Body of pancreas (tissue), 4 donors: ENCODE measurements around the gene GPC2. TPM values are rescaled to one million over a fixed set of nuclear protein-coding genes. Genes with fewer than 3 reads are reported as not detected.

Source experiments
- ATAC-seq: fragments of 150-250 bp; one replicate; pipeline ENCODE4 v1.9.1; 2016
- DNase-seq, 4 donors: peaks; one replicate each; pipeline ENCODE4 v3.0.0-alpha.2; 2019
- H3K27ac ChIP-seq, 4 donors: fragments of 200-600 bp; sonication (generic); 1 replicate in 3 of 4; 2 replicates in 1 of 4; pipeline versions ENCODE4 v1.5.1 to v1.6.1; 2016 to 2019; ENCODE audit warnings: mild to moderate bottlenecking in 1 of 4, mixed read lengths in 1 of 4, moderate library complexity in 1 of 4
- H3K27me3 ChIP-seq, 2 donors: fragments of 200-600 bp; sonication (generic); one replicate each; pipeline ENCODE4 v1.6.0; 2016; ENCODE audit warnings: mild to moderate bottlenecking in 1 of 2
- H3K36me3 ChIP-seq, 2 donors: fragments of 200-600 bp; sonication (generic); replicated peaks in 1 of 2; 2 replicates each; pipeline ENCODE4 v1.5.1; 2016; ENCODE audit warnings: low read depth in 2 of 2; ENCODE audit not compliant: insufficient read depth in 1 of 2
- H3K4me1 ChIP-seq: fragments of 200-600 bp; sonication (generic); one replicate; pipeline ENCODE4 v1.6.0; 2016
- H3K4me3 ChIP-seq, 2 donors: fragments of 200-600 bp; sonication (generic); 1 replicate in 1 of 2; 2 replicates in 1 of 2; pipeline ENCODE4 v1.5.1; 2016 to 2019
- H3K9me3 ChIP-seq, 3 donors: fragments of 200-600 bp; sonication (generic); 1 replicate in 2 of 3; 2 replicates in 1 of 3; pipeline ENCODE4 v1.5.1; 2016
- CTCF ChIP-seq, 7 experiments: fragments of 450-650 bp in 4 of 7; fragments of 200-600 bp in 3 of 7; sonication (generic) in 3 of 7; IDR thresholded peaks; one replicate each; pipeline ENCODE4 v1.5.1; 2016 to 2019; ENCODE audit warnings: antibody characterized with exemption in 7 of 7
- POLR2A ChIP-seq, 3 donors: fragments of 450-650 bp; IDR thresholded peaks; one replicate each; pipeline ENCODE4 v1.6.1; 2016; ENCODE audit warnings: antibody characterized with exemption in 3 of 3, mild to moderate bottlenecking in 2 of 3
- WGBS, 2 donors: methylation state at CpG; one replicate each; pipeline ENCODE4 v1.1.5; 2017; 5-methylcytosine and 5-hydroxymethylcytosine counted together
- intact Hi-C: fragments of 100-400 bp; cut with DNase I; formaldehyde crosslinking; loops from one replicate; pipeline ENCODE4 v1.15.1; 2023
- total RNA-seq, 2 donors: library from RNA; depleted of rRNA; stranded (reverse); fragments of >200 nt; gene quantifications; one replicate each; pipeline ENCODE4 v1.1.0, GENCODE V29; 2016

Gene GPC2
- total RNA-seq, 2 donors from 2014 or later = 0.99 to 1.6 TPM

GRCh38 chr7:100156331-100157068 is 20.7 kb downstream of the GPC2 start:
- Histone ChIP-seq H3K27ac (peak overlapping the region in 1 of 4 donors; percentile 68), H3K9me3 (no peaks in the 10 kb centered on the region), H3K4me3 (no peak overlapping the region), H3K27me3 (no peaks in the 10 kb centered on the region), H3K4me1 (peaks cover 22% of the 10 kb centered on the region), H3K36me3 (peaks cover 0 to 2% of the 10 kb centered on the region in 2 donors)
- 80 to 90% methylated on average over 15 to 16 of the region's 16 CpGs for WGBS, 2 donors
- intact Hi-C loops = no loop called here
- ATAC-seq (no peak), DNase-seq (no peak)
- no peak for TF ChIP-seq POLR2A (IDR thresholded peaks at IDR 0.05)
- no peak for TF ChIP-seq CTCF (IDR thresholded peaks at IDR 0.05)

- DNase-seq (no peak), ATAC-seq (no peak)
- peaks cover 0 to 2% of the 10 kb centered on the region in 2 donors for H3K36me3 ChIP-seq
- no peaks in the 10 kb centered on the region for H3K9me3 ChIP-seq
- no peak overlapping the region for H3K27ac ChIP-seq
- no peaks in the 10 kb centered on the region for H3K27me3 ChIP-seq
- WGBS, 2 donors = 77% methylated on average over 18 to 20 of the region's 20 CpGs
- no peak overlapping the region for H3K4me3 ChIP-seq
- TF ChIP-seq CTCF (IDR thresholded peaks at IDR 0.05) (no peak), POLR2A (IDR thresholded peaks at IDR 0.05) (no peak)
- peaks cover 22% of the 10 kb centered on the region for H3K4me1 ChIP-seq
- intact Hi-C loops = no loop called here
Measured at GRCh38 chr7:100155553-100156317, 21.4 kb downstream of the GPC2 start.

- no peak for TF ChIP-seq POLR2A (IDR thresholded peaks at IDR 0.05)
- no peak for TF ChIP-seq CTCF (IDR thresholded peaks at IDR 0.05)
- no peak for DNase-seq
- 76 to 81% methylated on average over 20 to 30 of the region's 30 CpGs for WGBS, 2 donors
Measured at GRCh38 chr7:100154651-100155491, 22.3 kb downstream of the GPC2 start.

GRCh38 chr7:100153708-100154535 is 23.3 kb downstream of the GPC2 start:
- peaks cover 0 to 2% of the 10 kb centered on the region in 2 donors for H3K36me3 ChIP-seq
- ATAC-seq (no peak), DNase-seq (no peak)
- H3K27me3 ChIP-seq = no peaks in the 10 kb centered on the region
- H3K27ac ChIP-seq = no peak overlapping the region
- TF ChIP-seq CTCF (IDR thresholded peaks at IDR 0.05) = no peak
- no peak for TF ChIP-seq POLR2A (IDR thresholded peaks at IDR 0.05)
- no peak overlapping the region for H3K4me3 ChIP-seq
- 87% methylated on average over 15 to 16 of the region's 16 CpGs for WGBS, 2 donors
- no peaks in the 10 kb centered on the region for H3K9me3 ChIP-seq
- intact Hi-C loops = no loop called here
- H3K4me1 ChIP-seq = peaks cover 30% of the 10 kb centered on the region

More at GRCh38 chr7:100154651-100155491, 22.3 kb downstream of the GPC2 start:
- Histone ChIP-seq H3K27ac (no peak overlapping the region), H3K4me1 (peaks cover 26% of the 10 kb centered on the region), H3K36me3 (peaks cover 0 to 2% of the 10 kb centered on the region in 2 donors), H3K27me3 (no peaks in the 10 kb centered on the region), H3K4me3 (no peak overlapping the region), H3K9me3 (no peaks in the 10 kb centered on the region)
- no peak for ATAC-seq
- intact Hi-C loops = no loop called here
